ENCODE data around the gene PLXDC2.

- TF ChIP-seq CTCF (IDR thresholded peaks at IDR 0.05) (no peak), POLR2A (IDR thresholded peaks at IDR 0.05) (no peak)
Measured at GRCh38 chr10:19815036-19815730, 1.0 kb upstream of the PLXDC2 start.

Data from Peyer's patch (tissue), 4 donors.